LHCN-M2 (cell line): ENCODE measurements around the gene TRAPPC14. TPM values are rescaled to one million over a fixed set of nuclear protein-coding genes. Genes with fewer than 3 reads are reported as not detected.

Experiments used
- DNase-seq: peaks from one replicate; pipeline ENCODE4 v3.0.0-alpha.2; 2012; ENCODE audit warnings: low read depth
- total RNA-seq: library from RNA; depleted of rRNA; stranded (reverse); fragments of >200 nt; gene quantifications from 2 replicates; pipeline ENCODE4 v1.2.3, GENCODE V29; 2014

Gene TRAPPC14
- total RNA-seq, 1 experiment from 2014 or later, result 21.8 TPM

GRCh38 chr7:100126239-100126930 is 32.1 kb downstream of the TRAPPC14 start:
- no peak for DNase-seq

GRCh38 chr7:100124301-100125230 is 34.0 kb downstream of the TRAPPC14 start:
- DNase-seq, result no peak

- no peak for DNase-seq
These were observed 36.0 kb downstream of the TRAPPC14 start for GRCh38 chr7:100122568-100122967.

- no peak for DNase-seq
These were observed 36.5 kb downstream of the TRAPPC14 start for GRCh38 chr7:100122067-100122466.

- DNase-seq, result no peak
These were observed 37.8 kb downstream of the TRAPPC14 start for GRCh38 chr7:100120733-100121036.

- peak; percentile 71 for DNase-seq
These were observed 38.4 kb downstream of the TRAPPC14 start for GRCh38 chr7:100119970-100120732.

GRCh38 chr7:100119072-100119969 is 39.2 kb downstream of the TRAPPC14 start, which contains the start of the genes CNPY4 and TAF6:
TSS of gene CNPY4 (plus strand) at chr7:100119634. CDS start at chr7:100119745, 111 bp downstream.
TSS of gene TAF6 (minus strand) at chr7:100119358. CDS start at chr7:100114209, 5,149 bp downstream.
- peak; percentile 95 for DNase-seq

- DNase-seq, result no peak
These were observed 40.0 kb downstream of the TRAPPC14 start for GRCh38 chr7:100118388-100119071.

- DNase-seq, result no peak
These were observed 43.5 kb downstream of the TRAPPC14 start for GRCh38 chr7:100115026-100115425.

- DNase-seq, result no peak
These were observed 46.6 kb downstream of the TRAPPC14 start for GRCh38 chr7:100111914-100112313.

GRCh38 chr7:100111156-100111555 is 47.4 kb downstream of the TRAPPC14 start:
- DNase-seq, result no peak

GRCh38 chr7:100109521-100110163 is 48.9 kb downstream of the TRAPPC14 start:
- DNase-seq, result no peak

- no peak for DNase-seq
These were observed 50.6 kb downstream of the TRAPPC14 start for GRCh38 chr7:100107890-100108289.

- no peak for DNase-seq
These were observed 51.3 kb downstream of the TRAPPC14 start for GRCh38 chr7:100107125-100107737.

- no peak for DNase-seq
These were observed 51.9 kb downstream of the TRAPPC14 start for GRCh38 chr7:100106633-100107032.

- no peak for DNase-seq
These were observed 53.0 kb downstream of the TRAPPC14 start for GRCh38 chr7:100105534-100105933.
